GM12892 (cell line): ENCODE data around the gene KHK.

Experiments
- POLR2A ChIP-seq: IDR thresholded peaks from 2 replicates; pipeline ENCODE4 v1.6.1; 2011; ENCODE audit warnings: low read depth, low read length, control low read depth
- POLR2AphosphoS5 ChIP-seq: IDR thresholded peaks from 2 replicates; pipeline ENCODE4 v1.6.1; 2011; ENCODE audit warnings: low read depth, low read length, control low read depth

DNA sequence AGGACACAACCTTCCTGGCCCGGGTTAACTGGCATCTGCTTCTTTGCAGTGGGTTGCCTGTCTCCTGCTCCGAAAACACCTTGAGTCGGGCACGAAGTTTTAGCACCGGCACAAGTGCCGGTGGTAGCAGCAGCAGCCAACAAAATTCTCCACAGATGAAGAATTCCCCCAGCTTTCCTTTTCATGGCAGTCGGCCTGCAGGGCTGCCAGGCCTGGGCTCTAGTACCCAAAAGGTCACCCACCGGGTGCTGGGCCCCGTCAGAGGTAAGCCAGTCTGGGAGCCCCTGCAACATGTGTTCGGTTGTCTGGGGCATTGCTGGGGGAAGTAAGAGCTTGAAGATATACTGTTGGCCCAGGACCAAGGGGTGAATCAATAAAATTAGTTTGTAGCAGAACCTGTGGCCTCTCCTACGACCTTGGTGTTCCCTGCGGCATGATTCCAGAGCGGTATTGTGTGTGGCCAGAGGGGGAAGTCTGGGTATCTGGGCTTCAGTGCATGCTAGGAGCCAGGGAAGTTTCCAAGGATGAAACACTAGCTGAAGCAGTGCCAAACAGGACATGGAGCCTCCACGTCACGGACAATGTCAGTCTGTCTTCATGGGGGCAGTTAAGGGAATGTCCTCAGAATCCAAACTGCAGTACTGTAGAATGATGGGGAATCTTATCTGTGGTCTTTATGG, 27.3 kb upstream of the KHK start:
- TF ChIP-seq POLR2AphosphoS5: no peak
- no peak for TF ChIP-seq POLR2A
